T-helper 9 cell (primary cell): ENCODE measurements around the gene ZDHHC13.
"Not testable (repeated sequence)": the region's sequence is repeated elsewhere in the genome, so short reads cannot be mapped to it uniquely, and the experiment has no call there.

ENCODE experiments used
- DNase-seq: peaks from one replicate; pipeline ENCODE4 v3.0.0-alpha.2; 2020

The ZDHHC13 gene

DNA sequence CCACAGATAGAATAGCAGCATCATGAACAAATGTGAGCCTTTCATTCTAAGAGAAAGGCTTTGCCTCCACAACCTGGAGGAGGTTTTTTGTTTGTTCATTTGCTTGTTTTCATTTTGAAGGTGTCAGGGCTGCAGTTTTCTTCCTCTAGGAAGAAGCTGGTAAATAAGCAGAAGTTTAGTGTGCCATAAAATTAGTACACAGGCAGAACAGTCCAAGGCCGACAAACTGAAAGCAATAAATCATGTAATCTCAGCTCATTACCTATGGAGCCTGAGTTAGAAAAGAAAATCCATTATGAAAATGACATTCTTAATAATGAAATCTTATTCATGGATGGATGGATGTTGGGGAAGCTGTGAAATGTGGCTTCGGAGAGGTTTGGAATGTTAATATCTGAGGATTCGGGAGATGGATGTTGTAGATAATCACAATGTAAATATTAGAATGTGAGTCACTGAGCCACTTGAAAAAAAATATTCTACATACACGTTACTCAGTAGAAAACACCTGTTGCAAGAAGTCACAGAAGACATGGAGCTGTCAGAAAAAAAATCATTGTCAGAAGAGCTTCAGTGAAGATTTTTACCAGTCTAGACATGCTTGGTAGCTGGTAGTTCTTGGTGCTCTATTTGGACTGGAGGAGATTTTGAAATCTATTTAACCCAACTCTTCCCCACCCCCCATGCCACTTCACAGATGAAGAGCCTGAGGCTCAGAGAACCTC, 15.0 kb upstream of the ZDHHC13 start:
- DNase-seq: no peak

DNA sequence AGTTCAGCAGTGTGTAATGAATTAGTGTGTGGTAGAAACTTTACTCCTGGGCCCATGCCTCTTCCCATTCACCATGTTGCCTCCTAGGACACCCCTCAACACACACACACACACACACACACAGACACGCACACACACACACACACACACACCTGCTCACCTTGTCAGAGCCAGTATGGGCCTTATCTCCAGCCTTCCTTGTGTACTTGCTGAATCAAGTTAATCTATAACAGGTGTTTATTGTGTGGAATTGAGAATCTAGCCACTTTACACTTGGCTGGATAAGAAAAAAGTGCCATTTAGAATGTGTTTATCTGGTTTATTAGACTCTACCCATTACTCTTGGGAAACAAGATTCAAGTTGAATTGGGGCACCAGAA, 14.5 kb upstream of the ZDHHC13 start:
- no peak for DNase-seq

DNA sequence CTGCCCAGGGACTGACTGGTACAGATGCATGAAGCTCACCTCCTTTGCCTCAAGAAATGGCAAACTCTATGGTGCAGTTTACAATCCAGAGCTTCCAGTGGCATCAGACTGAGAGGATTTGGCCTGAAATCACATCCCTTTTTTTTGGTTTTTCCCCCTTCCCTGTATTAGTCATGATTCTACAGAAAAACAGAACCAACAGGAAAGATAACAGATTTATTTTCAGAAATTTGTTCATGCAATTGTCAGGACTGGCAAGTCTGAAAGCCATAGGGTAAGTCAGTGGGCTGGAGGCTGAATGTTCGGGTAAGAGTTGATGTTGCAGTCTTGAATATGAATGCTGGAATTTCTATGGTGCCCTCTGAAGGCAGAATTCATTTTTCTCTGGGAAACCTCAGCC, 12.0 kb upstream of the ZDHHC13 start:
- DNase-seq: no peak

DNA sequence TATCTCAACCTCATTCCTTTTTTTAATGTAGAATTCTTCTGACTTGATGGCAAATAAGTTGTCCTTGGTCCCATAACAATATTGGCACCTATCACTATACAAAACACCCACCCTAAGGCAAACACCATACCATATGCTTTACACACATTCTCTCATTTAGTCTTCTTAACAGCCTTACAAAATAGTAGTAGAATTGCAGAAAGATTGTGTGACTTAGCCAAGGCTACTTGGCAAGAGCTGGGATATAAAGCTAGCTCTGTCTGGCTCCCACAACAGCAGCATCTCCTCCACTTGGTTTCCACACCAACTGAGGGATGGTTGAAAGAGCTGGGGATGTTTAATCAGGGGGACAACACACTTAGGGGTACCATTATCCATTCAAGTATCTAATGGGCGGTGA, 9.8 kb upstream of the ZDHHC13 start:
- no peak for DNase-seq

DNA sequence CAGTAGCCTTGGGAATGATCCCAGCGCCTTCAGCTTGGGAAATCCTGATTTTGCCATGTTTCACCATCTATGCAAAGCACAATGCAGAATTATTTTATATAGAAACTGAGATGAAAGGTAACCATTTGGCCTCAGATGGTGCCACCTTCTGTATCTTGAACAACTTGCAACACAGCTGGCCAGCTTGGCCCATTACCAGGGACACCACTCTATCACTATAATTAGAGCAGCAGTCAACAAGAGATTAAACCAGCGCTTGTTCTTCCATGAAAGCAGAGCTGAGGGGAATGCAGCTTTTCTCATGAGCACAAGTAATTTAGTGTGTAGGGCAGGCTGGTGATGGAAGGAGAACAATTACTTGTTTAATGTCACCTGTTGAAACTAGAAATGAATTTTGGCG, 6.7 kb upstream of the ZDHHC13 start:
- no peak for DNase-seq

DNA sequence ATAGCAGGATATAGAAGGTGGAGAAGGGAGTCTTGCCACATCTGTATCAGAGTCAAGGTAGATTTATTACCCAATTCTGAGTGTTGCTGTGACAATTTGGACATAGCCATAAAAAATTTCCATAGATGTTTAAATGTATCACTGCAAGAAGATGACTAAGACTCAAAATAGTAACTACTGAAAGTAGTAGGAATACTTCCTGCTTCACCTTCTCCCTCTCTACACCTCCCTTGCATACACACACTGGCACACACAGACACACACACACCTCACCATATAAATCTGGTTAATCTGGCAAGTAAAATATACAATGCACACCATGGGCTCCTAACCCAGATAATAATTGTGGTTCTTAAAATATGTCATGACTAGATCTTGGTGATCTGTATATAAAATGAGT, 5.2 kb upstream of the ZDHHC13 start:
- DNase-seq: no peak

DNA sequence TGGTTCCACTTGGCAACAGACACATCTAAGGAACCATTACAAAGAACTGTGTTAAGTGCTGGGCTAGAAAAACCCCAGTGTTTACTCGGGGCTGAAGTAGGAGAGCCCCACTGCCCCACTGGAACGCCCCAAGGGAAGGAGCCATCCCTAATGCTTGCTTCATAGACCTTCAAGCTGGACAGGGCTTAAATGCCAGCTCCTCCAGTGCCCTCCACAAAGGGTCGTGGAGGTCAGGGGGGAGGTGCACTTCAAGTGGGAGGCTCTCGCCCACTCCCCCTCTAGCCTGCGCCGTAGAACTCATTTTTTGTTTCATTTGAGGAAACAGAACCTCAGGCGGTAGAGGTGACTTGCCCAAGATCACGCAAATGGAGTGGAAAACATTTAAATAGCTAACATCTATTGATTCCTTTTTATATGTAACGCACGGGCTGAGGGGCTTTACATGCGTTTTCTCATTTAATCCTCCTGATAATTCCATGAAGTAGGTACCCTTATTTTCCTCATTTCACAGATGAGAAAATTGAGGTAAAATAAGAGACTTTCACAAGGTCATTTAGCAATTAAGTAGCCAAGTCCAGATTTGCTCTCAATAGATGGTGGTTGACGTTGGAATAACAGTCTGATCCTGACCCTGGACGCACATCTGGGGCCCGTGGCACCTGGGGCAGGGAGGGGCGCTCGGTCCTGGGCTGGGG, 545 bp upstream of the ZDHHC13 start:
- no peak for DNase-seq

DNA sequence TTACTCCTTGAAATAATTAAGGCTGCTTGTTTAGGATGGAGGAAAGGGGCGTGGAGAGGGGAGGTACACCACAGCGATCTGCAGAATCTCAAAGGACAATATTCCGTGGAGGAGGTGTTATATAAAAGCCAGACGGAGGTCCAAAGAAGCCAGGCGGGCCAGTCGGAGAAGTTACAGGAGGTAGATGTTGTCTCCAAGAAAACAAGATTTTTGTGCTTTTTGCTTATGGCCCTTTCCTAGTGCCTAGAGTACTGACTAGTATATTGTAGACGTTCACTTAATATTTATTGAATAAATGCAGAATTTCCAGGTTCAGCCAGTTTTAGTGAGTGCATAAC, 761 bp downstream of the ZDHHC13 start:
- DNase-seq: no peak

DNA sequence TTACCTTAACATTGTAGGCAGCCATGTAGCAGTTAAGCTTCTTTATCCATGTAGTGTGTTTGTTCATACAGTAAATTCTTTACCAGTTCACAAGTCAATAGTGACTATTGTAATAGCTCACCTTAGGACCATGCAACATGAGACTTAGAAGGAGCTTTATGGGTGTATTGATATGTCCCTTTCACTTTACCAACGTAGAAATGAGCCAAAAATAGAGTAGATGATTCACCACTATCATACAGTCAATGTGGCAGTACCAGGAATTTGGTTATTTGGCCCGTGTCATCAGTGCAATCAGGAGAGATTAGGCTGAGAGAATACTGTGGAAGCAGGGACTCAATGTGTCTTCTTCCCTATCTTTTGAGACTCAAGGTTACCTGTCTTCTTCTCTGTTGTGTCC, 4.7 kb downstream of the ZDHHC13 start:
- DNase-seq: no peak

DNA sequence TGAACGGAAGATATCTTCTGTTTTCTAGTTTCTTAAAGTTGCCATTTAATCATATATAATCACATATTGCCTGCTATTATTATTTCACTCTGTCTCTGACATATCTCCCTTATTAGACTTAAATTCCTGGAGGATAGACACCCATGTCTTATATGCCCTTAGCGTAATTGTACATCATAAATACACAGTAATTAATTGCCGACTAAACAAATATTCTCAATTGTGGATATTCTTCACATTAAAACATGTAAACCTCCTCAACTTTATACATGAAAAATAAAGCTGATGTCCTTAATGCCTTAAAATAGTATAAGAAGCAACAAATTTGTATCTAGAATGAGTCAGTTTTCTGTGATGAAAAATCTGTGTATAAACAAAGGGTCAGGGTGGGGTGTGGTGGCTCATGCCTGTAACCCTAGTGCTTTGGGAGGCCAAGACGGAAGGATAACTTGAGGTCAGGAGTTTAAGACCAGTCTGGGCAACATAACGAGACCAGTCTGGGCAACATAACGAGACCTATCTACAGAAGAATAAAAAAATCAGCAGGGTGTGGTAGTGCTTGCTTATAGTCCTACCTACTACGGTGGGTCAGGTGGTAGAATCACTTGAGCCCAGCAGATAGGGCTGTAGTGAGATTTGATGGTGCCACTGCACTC, 6.1 kb downstream of the ZDHHC13 start:
- no peak for DNase-seq

DNA sequence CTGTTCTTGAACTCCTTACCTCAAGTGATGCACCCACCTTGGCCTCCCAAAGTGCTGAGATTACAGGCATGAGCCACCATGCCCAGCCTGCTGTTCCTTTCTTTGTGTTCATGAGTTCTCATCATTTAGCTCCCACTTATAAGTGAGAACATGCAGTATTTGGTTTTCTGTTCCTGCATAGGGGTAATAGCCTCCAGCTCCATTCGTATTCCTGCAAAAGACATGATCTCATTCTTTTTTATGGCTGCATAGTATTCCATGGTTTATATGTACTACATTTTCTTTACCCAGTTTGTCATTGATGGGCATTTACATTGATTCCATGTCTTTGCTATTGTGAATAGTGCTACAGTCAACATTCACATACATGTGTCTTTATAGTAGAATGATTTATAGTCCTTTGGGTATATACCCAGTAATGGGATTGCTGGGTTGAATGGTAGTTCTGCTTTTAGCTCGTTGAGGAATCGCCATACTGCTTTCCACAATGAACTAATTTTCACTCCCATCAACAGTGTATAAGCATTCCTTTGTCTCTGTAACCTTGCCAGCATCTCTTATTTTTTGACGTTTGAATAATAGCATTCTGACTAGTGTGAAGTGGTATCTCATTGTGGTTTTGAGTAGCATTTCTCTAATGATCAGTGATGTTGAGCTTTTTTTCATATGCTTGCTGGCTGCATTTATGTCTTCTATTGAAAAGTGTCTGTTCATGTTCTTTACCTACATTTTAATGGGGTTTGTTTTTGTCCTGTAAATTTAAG, 9.8 kb downstream of the ZDHHC13 start:
- not testable (repeated sequence) for DNase-seq

DNA sequence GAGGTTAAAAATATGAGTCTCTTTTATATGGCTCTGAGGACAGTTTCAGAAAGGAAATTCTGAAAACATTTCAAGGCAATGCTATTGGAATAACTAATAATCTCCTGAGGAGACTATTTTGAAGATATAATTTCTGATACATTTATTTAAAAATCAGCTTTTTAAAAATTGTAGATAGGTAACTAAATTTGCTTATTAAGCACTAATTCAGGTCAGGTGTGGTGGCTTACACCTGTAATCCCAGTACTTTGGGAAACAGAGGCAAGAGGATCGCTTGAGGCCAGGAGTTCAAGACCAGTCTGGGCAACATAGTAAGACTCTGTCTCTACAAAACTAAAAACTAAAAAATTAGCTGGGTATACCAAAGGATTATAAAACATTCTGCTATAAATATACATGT, 17.0 kb downstream of the ZDHHC13 start:
- DNase-seq: no peak

DNA sequence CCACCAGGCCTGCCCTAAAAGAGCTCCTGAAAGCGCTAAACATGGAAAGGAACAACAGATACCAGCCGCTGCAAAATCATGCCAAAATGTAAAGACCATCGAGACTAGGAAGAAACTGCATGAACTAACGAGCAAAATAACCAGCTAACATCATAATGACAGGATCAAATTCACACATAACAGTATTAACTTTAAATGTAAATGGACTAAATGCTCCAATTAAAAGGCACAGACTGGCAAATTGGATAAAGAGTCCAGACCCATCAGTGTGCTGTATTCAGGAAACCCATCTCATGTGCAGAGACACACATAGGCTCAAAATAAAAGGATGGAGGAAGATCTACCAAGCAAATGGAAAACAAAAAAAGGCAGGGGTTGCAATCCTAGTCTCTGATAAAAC, 19.9 kb downstream of the ZDHHC13 start:
- DNase-seq: not testable (repeated sequence)

DNA sequence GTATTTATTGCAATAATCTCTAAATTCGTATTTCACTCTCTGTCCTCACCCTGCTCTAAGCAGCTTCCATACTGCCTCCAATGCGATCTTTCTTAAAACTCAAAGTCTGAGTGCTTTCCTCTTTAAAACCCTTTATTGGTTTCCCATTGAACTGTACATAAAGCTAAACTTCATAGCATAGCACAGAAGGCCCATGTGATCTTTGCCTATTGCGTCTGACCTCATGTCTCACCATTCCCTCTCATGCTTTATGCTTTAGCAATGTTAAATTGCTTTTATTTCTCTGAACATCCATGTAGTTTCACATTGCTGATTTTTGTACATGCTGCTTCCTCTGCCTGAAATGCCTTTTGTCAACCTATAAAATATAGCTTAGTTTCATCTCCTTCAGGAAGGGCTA, 28.4 kb downstream of the ZDHHC13 start:
- no peak for DNase-seq

DNA sequence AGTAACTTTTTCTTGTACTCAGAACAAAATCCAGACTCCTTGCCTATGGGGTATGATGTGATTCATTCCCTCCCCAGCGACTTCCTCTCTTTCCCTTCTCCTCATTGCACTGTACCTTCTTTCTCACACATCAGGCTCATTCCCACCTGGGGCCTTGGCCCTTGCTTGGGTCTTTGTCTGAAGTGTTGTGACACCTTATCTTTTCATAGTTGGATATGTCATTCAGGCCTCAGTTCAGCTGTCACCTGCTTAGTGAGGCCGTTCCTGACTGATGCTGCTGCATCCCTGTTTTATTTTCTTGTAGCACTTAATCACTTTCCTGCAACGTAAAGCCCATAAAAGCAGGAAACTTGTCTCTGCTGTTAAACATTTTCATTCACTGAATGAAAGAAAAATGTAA, 39.9 kb downstream of the ZDHHC13 start:
- no peak for DNase-seq

DNA sequence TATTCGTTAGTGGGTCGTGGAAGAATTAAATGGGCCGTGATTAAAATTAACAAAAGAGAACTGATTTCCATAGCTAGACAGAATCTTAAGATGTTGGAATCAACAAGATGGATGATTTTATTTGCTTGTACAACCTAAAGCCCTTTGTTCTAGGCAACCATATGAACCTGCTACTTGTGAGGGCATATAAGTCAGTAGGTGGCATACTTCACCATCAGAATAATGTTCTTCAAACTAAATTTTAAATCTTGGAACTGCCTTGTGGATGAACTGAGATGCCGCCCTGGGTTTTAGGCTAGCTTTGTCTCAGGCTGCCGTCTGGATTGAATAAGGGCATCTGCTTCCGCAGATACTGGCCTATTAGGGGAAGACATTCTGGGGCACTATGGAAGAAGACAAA, 43.9 kb downstream of the ZDHHC13 start:
- DNase-seq: no peak

DNA sequence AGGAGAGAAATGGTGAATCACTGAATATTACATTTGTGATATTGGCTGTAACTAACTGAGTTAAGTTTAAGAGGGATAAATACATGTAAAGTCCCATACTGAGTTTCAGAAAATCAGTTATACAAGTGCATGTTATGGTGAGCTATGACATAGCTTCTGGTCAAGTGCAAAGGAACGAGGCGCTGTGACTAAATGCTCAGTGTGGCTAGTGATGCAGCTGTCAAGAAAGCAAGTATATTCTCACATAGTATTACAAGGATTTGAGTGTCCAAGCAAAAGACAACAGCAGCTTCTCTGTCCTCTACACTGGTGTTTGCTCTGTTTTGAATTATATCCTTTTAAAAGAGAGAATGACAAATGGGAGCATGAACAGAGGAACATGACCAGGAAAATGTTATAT, 44.7 kb downstream of the ZDHHC13 start:
- no peak for DNase-seq

DNA sequence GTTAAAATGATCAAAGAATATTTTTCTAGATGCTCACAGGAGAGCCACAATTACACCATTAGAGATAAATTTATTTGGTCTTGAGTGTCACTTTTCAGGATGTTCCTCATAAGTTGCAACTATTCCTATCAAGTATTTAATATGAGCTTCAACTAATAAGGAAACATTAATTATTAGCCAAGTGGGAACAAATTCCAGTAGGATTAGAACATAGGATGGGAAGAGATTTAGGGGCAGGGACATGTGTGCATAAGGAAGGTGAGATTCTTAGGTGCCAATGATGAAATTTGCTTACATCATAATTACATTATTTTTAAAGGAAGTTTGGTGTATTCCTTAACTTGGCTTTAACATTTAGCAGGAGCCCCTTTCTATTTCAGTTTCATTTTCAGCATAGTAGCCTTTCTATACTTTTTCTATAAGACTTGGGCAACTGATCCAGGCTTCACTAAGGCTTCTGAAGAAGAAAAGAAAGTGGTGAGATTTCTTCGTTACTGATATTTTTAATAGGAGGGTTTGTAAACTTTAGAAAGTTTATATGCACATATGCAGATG, 46.1 kb downstream of the ZDHHC13 start:
- DNase-seq: no peak

DNA sequence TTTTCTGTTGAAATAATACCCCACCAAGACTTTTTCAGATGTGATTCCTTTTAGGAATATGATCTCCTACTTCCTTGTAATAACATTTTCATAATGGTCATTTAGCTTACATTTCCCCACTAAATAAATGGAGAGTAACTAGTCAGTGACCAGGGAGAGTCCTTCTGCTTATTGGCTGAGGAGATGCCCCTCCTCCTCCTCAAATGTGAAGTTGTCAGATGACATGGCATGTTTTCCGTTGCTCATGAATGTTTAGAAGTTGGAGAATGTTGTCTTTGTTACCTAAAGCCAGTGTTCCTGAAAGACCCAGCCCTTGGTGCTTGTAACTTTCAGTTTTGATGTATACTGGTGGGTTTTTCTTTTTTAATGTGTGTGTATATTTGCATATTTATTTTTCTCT, 46.6 kb downstream of the ZDHHC13 start:
- DNase-seq: no peak

DNA sequence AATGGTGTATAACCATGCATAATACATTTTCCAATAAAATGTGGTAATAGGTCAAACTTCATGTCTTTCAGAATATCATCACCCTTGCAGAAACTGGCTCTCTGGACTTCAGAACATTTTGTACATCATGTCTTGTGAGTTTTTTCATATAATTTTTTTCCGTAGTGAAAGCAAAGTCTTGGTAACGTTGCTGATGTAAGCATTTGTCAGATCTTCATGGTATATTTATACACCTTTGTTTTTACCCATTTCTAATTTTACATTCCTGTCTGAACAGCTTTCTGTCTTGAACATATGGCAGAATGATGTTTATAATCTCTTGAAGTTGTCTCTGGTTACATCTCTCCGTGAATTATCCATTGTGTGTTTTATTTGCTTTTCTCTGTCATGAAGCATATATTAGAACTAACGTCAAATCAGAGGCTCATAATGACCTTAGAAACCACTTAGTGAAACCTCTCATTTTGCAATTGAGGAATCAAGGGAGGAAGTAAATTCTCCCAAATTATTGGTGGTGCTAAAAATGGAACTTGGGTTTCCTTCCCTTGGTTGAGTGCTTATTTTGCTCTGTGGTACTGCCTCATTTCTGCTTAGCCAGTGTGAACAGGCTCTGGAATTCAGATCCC, 47.4 kb downstream of the ZDHHC13 start:
- DNase-seq: no peak

DNA sequence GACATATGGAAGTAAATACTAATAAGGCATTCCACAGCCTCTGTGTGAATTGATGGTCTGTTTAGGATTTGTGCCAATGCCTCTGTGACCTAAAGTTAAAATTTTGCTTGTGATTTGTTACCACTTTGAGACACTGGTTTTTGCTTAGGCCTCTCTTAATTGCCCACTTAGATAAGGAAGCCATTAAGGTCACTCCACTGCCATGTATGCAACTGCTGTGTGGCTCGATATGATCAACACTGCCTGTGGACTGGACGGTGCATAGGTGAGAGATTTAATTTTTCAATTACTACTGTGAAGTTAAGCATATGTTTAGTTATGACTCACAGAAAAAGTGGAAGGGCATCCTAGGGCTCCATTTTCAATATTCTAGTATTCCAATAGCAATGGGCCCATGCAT, 47.9 kb downstream of the ZDHHC13 start:
- no peak for DNase-seq

DNA sequence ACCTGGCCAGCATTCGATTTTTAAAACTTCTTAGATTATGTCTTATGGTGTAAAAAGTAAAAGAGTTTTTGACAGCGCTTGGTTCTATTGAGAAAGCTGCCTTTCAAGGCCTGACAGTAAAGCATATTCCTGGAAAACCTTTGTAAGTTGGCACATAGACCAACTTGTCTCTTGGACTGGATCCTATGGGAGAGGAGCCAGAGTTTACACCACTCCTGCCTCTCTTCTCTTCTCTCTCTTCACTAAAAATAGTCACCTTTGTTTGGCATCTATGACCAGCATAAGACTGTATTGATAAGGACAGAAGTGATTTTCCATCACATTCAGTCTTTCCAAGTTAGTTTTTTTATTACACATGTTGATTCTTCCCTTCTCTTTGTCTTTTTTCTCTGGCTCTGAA, 51.1 kb downstream of the ZDHHC13 start:
- no peak for DNase-seq
